Esophagus muscularis mucosa (tissue), 4 donors: ENCODE data around the gene STK16.

Experiments
- CTCF ChIP-seq, 3 experiments: fragments of 200-600 bp in 2 of 3; fragments of 450-650 bp in 1 of 3; sonication (generic) in 2 of 3; IDR thresholded peaks; one replicate each; pipeline ENCODE4 v1.5.1; 2017 to 2019; ENCODE audit warnings: antibody characterized with exemption in 3 of 3, mild to moderate bottlenecking in 2 of 3, moderate library complexity in 1 of 3
- EP300 ChIP-seq: sonication (generic); formaldehyde crosslinking; IDR thresholded peaks from one replicate; pipeline ENCODE4 v1.6.1; 2017; ENCODE audit warnings: antibody characterized with exemption
- POLR2A ChIP-seq: fragments of 450-650 bp; IDR thresholded peaks from one replicate; pipeline ENCODE4 v1.6.1; 2017; ENCODE audit warnings: antibody characterized with exemption, moderate library complexity, mild to moderate bottlenecking, low read depth
- POLR2AphosphoS5 ChIP-seq, 2 donors: sonication (generic); formaldehyde crosslinking; IDR thresholded peaks; one replicate each; pipeline ENCODE4 v1.6.1; 2017; ENCODE audit warnings: antibody characterized with exemption in 2 of 2

- TF ChIP-seq POLR2AphosphoS5 (IDR thresholded peaks at IDR 0.05) = peak; percentile 19 to 72
- TF ChIP-seq POLR2A = no peak
- TF ChIP-seq CTCF (IDR thresholded peaks at IDR 0.05) = peak in 2 of 3 experiments; percentile 98 to 99
- TF ChIP-seq EP300 = no peak
Observed at GRCh38 chr2:219298759-219299371, 53.6 kb downstream of the STK16 start.
